Cardiac septum (tissue), 1 donor: Measurements from ENCODE around the gene SESN3. TPM values are rescaled to one million over a fixed set of nuclear protein-coding genes. Genes with fewer than 3 reads are reported as not detected.
"Not testable (repeated sequence)": the region's sequence is repeated elsewhere in the genome, so short reads cannot be mapped to it uniquely, and the experiment has no call there.

ENCODE experiments used
- DNase-seq: peaks from one replicate; pipeline ENCODE4 v3.0.0-alpha.2; 2020; ENCODE audit warnings: low spot score
- intact Hi-C: fragments of 100-400 bp; cut with DNase I; formaldehyde crosslinking; loops from one replicate; pipeline ENCODE4 v1.14.0; 2022
- long read RNA-seq: library from polyadenylated mRNA; unstranded; transcript quantifications from one replicate; pipeline ENCODE4 v2.0.0, GENCODE V29; 2021
- total RNA-seq: library from RNA; stranded (reverse); fragmentation: NEBNext Ultra II Directional; extraction: Animal tissue kit (Norgen Biotek cat#: 25700); gene quantifications from one replicate; pipeline ENCODE4 v1.2.1, GENCODE V29; 2021
- donor health status: DM: no; HTN: no; CAD: no.

SESN3 gene, protein sequence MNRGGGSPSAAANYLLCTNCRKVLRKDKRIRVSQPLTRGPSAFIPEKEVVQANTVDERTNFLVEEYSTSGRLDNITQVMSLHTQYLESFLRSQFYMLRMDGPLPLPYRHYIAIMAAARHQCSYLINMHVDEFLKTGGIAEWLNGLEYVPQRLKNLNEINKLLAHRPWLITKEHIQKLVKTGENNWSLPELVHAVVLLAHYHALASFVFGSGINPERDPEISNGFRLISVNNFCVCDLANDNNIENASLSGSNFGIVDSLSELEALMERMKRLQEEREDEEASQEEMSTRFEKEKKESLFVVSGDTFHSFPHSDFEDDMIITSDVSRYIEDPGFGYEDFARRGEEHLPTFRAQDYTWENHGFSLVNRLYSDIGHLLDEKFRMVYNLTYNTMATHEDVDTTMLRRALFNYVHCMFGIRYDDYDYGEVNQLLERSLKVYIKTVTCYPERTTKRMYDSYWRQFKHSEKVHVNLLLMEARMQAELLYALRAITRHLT
- 10.6 TPM for total RNA-seq
- long read RNA-seq, partial matches to known transcripts, result 1 of 2 reads
- long read RNA-seq, other reads (novel, unspliced or antisense), result 1 of 2 reads

DNA sequence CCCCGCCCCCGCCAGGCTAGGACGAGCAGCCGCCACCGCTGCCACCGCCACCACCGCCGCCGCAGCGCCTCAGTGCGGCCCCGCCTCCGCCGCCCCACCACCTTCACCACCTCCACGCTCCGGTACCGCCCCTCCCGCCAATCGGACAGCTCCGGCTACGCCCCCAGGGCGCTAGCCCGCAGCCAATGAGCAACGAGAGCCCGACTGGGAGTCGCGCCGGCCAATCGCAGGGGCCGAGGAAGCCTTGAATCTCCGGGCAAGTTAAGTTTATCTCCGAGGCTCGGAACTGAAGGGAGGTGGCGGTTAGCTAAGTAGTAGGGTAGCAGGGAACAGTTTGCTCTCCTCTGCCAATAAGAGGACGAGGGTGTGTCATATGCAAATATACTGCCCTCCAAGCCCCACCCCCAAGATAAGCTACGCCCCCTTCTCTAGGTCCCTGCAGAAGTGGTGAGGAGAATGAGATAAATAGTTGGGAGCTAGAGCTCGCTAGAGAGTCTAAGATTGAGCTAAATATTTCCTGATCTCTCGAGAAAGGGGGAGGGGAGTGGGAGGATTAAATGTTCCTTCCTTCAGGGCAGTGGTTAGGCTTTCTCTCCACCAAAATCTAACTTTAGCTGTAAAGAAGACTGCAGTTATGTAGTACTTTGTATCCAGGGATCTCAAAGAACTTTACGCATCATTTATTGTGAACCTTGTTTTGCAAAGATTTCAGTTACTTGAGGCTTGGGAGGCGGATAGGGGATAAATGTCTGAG is at the start of gene SESN3:
Gene SESN3 (minus strand): TSS at position 76 of the 754 bp plus-strand sequence. CDS start 342 bp downstream, outside the sequence.
- intact Hi-C loops, result loop anchor here (1.0 to 10.0 kb wide), 4 partner anchors 79 to 476 kb away; no protein-coding TSS in a partner anchor
- DNase-seq, result peak; percentile 100

DNA sequence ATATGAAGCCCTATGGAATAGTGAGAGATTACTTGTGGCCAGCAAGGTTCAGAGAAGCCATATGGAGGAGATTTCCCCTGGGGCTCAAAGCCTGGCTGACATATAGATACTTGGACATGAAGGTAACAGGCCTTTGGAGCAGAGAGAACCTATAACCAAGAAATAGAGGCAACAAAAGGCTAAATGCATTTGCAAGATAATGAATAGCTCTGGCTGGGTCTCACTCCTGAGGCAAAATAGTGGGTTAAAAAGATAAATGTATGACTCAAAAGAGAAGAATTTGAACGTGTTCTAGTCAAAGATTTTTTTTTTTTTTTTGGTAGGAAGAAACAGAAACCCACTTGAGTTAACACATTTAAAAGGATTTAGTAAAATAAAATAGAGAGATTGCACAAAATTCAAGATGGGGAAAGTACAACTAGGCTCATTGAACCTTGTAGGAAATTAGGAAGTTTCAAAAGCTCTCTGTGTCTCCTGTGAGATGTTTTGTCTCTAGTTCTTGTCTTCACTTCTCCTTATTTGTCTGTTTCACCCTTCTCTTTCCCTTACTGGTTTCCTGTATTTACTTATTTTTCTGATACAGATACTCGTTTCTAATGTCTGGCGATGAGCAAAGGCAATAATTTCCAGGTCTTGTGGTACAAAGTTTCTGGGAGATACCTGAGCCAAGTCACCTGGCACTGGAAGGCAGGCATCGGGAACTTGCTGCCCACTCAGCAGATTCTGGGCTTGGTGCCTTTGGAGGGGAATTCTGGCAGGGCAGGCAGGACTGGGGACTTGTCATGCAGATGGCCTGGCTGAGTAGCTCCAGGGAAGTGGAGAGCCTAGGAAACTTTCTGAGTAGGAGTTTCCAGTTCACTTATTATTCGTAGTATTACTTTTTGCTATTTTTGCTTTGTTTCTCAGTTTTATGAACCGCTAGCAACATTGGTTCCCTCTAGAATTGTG is 49.2 kb upstream of the SESN3 start:
- intact Hi-C loops, result no loop called here
- DNase-seq, result no peak

DNA sequence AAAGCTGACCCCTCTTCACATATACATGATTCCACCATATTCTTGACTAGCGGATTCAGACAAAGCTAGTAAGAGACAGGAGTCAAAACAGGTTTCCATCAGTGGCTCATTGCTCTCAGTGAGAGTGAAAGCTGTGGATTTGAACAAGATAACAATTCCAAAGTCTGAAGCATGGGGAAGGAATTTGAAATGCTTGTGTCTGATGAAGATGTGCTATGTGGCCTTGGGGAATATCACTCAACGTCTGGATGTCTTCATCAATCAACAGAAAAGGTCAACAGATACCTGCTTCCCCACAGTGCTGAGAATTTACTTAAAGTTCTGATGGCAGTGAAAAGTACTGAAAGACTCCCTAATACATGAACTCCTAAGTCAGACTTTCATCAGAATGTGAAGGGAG is 46.9 kb upstream of the SESN3 start:
- intact Hi-C loops, result no loop called here

GRCh38 chr11:95276139-95276538 is 45.1 kb upstream of the SESN3 start:
- no peak for DNase-seq
- intact Hi-C loops, result no loop called here

More for the DNA sequence above, 46.9 kb upstream of the SESN3 start:
- no peak for DNase-seq

DNA sequence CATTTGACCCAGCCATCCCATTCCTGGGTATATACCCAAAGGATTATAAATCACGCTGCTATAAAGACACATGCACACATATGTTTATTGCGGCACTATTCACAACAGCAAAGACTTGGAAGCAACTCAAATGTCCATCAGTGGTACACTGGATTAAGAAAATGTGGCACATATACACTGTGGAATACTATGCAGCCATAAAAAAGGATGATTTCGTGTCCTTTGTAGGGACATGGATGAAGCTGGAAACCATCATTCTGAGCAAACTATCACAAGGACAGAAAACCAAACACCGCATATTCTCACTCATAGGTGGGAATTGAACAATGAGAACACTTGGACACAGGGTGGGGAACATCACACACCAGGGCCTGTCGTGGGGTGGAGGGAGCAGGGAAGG is 42.6 kb upstream of the SESN3 start:
- DNase-seq, intact Hi-C loops: not testable (repeated sequence)

DNA sequence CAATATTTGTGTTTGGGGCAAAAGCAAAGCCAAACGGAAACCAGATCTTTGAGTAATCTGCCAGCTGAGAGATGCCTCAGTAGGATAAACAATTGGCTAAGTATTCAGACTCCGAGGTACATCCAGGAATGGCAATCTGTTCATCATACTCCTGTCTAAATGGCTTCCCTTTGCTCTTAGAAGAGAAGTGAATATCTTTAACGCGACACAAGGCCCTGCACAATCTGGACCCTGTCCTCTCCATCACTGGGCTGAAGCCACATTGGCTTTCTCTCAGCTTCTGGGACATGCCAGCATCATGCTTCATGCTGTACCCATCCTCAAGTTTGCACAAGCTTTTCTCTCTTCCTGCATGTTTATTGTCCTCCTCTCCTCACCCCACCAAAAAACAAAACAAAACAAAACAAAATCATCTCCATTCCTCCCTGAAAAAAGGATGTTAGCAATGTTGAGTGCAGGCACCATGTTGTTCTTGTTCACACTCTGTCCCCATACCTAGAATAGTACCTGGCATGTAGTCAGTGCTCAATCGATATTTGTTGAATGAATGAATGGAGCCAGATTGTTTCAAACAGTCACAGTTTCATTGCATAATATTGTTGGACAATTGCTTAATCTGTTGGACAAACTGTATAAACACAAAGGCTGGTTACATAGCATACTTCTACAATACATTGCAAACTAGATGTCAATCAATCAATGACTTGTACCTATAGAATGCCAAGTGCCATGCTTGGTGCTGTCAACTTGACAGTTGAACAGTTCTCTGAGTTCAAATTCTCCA is 38.2 kb upstream of the SESN3 start:
- no peak for DNase-seq
- intact Hi-C loops, result no loop called here

GRCh38 chr11:95268391-95268790 is 37.4 kb upstream of the SESN3 start:
- intact Hi-C loops, result no loop called here
- DNase-seq, result no peak

DNA sequence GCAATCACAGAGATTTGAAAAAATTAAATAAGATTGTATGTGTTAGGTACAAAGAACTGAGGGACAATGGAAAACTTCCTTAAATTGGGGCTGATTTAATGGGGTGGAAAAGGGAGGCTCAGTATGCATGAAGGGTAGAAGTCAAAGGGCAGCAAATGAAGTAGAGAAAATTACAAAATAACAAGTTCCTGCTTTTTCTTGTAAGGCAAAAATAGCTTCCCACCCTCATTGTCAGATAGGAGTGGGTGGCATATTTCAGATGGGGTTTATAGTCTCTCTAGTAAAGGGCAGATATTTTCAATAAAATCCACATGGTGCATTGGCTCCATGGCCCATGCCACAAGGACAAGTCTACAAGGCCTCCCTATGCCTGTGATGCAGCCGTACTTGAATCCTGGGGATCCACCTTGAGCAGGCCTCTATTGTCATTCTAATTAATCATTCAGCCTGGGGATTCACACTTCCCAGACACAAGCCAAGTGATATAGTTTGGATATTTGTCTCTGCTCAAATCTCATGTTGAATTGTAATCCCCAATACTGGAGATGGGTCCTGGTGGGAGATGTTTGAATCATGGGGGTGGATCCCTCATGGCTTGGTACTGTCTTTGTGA is 36.7 kb upstream of the SESN3 start:
- intact Hi-C loops, result no loop called here
- DNase-seq, result no peak

GRCh38 chr11:95266751-95267374 is 35.9 kb upstream of the SESN3 start:
- DNase-seq, result no peak
- intact Hi-C loops, result no loop called here

- intact Hi-C loops, result no loop called here
- no peak for DNase-seq
Measured at GRCh38 chr11:95264881-95265280, 33.9 kb upstream of the SESN3 start.

- DNase-seq, result no peak
- intact Hi-C loops, result no loop called here
Measured at GRCh38 chr11:95262994-95263765, 32.2 kb upstream of the SESN3 start.

GRCh38 chr11:95257456-95257971 is 26.5 kb upstream of the SESN3 start:
- DNase-seq, result no peak
- intact Hi-C loops, result loop anchor here (5.0 kb wide), 1 partner anchor 75 kb away; no protein-coding TSS in a partner anchor

DNA sequence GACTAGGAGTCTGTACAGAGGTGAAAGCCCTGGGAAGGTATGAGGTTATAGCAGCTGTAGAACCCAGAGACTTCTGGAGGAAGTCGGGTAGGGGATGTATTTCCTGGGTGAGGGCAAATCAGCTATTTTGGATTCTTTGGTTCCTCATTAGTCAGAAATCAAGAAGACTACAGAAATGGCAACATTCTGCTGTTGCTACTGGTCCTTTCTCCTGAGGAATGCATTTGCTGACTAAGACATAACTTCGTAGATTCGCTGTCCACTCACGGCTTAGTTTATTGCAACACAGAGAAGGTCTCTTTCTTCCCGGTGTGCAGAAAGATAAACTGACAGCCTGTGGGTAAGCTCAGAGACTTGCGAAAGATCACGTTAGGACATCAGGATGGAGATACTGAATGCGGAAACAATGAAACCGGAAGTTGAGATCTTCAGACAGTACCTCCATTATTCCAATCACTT is 25.3 kb upstream of the SESN3 start:
- intact Hi-C loops, result loop anchor here (5.0 kb wide), 1 partner anchor 76 kb away; no protein-coding TSS in a partner anchor
- DNase-seq, result no peak

DNA sequence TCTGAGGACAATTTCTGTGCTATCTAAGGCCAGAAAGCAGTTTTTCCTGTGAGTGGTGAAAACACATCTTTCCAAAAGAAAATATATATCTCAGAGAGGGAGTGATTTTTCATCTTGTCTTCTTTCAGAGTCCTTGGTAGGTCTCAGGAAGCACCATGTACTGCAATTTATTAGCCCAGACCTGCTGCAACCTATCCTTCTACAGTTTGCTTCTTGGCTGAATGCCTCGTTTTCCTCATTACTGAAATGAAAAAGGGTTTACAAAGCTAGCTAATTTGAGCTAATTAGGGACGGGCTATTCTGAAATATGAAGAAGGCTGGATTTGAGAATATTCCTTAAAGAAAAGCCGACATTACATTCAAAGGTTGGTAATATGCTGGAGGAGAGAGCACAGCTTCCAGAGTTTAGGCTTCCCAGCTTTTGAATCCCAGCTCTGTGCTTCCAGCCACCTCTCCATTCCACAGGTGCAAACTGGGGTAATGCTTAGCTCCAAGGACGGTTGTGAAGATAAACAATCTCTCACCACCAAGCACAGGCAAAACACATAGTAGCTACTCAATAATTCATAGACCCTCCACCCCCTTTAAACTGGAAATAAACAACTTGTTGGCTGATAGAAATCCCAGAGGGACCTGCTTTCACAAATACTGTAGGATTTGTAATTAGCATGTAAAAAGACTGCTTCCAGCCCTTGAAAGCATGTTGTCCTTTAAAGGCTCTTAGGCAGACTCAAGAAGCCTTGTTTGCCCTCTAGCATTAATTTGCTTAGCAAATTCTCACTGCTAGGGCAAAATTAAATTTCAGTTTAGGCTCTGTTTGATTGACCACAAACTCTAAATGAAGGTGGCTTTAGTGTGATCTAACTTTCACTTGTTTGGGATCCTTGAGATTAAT is 24.5 kb upstream of the SESN3 start:
- no peak for DNase-seq
- intact Hi-C loops, result loop anchor here (5.0 kb wide), 1 partner anchor 77 kb away; no protein-coding TSS in a partner anchor

- intact Hi-C loops, result loop anchor here (5.0 kb wide), 1 partner anchor 78 kb away; no protein-coding TSS in a partner anchor
- DNase-seq, result no peak
Measured at GRCh38 chr11:95254716-95255115, 23.7 kb upstream of the SESN3 start.
